Middle frontal gyrus (tissue), 1 donor: ENCODE data around the gene CCNQ.

Experiments used
- DNase-seq: peaks from one replicate; pipeline ENCODE4 v3.0.0-alpha.2; 2015; ENCODE audit warnings: low spot score; ENCODE audit errors: extremely low spot score

The CCNQ gene

DNA sequence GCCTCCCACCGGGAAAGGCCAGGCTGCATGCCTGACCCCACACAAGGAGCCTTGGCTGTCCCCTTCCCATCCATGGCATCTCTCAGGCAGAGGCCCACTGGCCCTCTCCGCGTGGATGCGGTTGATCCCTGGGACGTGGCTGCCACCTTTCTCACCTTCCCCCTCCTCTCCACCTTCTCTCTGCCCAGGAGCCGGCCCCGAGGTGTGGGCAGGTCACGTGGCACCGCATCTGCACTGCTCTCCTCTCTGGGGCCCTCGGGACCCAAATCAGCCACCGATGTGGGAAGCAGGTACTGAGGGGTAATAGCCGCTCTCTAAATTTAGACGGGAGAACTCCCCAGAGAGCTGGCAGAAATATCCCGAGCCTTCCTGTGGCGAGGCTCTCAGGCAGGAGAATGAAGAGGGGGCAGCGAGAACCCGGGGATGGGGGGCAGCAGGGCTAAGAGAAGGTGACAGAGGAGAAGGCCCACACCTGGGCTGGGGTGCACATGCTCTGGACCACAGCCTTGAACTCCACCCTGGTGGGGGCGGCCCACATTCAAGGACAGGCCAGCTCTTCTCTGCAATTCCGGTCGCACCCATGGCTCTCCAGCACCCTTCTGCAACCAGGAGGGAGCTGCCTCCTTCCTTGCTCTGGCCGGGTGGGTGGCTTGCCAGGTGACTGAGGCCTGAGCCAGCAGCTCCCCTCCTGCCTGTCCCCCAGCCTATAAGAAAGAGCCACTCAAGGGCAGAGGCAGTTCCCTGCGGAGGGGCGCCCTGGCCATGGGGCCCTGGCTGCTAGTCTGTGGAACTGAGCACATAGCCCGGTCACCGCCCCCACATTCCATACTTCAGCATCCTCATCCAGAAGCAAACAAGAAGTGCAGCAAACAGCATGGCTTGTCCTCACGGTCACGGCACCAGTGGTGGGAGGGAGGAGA, 38.4 kb upstream of the CCNQ start:
- no peak for DNase-seq

DNA sequence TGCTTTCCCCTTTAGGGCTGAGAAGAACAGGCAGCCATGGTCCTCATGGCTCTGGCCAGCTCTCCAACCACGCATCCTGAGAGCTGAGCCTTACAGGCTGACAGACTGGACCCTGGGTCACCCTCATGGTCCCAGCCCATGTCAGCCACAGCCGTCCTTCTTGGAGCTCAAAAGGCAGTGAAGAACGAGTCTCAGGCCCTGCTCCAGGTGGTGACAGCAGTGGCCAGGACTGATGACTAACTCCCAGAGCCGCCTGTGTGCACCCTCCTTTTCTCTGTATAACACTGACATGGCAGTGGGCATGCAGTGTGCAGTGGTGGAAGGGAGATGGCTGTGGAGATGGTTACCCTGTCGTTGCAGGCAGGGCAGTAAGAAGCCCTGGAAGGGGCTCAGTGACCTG, 37.8 kb upstream of the CCNQ start:
- no peak for DNase-seq

DNA sequence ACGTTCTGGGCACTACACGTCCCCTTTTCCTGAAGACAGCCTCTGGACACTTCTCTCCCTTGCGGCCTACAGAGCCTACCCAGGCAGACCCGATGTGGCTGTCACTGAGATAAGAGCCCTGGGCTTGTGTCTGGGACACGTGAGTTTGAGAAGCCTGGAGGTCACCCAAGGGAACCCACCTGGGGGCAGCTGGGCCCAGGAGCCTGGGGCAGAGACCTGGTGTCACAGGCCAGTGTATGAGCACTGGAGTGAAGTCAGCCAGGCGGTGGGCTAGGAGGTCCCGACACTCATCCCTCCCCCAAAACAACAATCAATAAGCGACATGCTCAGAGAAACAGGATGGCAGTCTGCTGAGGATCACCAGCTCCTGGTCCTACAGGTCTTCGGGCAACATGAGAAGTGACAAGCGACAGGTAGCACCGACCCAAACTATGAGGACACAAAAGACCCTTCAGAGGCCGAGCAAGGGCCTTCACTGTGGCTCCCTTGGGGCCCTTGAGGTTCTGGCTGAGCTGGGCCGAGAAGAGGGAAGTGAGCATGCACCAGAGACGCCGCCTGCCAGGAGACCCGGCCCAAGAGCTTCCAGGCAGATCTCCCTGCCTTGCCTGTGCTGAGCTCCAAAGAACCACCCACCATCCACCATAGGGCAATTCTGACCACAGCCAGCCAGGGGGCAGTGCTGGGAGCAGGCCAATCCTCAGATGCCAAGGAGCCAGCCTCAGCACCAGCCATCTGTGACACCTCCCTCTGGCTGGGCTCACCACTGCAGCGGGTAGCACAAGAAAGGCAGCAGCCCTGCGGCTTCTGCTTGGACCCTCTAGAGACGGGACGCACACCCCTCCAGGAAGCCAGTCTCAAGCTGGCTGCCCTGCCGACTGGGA, 37.1 kb upstream of the CCNQ start:
- no peak for DNase-seq

DNA sequence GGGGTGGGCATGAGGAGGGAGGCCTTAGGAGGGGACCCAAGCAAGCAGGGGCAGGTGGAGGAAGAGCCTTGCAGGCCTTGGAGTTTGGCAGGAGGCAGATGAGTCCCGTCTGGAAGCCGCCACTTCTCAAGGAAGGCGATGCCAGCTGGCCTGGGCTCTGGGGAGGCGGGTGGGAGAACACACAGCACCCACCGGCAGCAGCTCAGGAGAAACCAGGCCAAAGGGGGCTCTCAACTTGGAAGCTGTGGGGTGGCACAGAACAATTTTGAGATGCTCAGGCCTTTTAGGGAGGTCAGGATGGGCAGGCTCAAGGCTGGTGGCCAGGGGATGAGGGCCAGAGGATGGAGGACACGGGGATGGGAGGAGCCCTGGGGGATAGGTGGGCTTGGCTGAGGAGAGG, 36.4 kb upstream of the CCNQ start:
- no peak for DNase-seq

DNA sequence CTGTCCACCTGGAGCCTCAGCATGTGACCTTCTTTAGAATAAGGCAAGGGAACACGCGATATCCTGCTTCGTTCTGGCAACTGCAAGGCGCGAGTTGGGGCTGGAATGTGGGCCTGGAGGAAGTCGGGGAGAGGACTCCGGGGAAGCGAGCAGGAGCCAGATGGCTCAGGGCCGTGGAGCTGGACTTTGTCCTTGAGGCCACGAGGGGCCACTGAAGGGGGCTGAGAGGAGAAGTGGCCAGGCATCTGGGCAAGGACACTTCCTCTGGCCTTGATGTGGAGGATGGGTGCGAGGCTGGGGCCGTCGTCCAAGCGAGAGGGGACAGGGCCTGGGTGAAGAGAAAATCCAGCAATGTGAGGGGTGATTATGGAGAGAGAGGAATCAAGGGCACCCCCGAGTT, 35.9 kb upstream of the CCNQ start:
- no peak for DNase-seq

DNA sequence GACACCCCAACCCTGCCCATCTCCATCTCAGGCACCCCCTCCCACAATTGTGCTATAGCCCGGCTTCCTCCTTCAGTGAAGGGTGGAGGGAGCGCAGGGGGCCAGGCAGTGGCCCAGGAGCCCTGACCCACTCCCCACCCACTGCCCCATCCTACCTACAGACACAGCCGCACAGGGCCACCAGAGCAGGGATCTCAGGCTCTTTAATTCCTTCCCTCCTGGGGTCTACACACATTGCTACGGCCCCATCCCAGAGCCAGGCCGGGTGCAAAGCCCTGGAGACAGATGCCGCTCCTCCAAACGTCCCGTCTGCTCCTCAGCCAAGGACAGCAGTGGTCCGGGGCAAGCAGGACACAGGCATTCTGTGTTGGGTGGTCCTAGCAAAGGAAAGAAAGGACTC, 35.3 kb upstream of the CCNQ start:
- no peak for DNase-seq

DNA sequence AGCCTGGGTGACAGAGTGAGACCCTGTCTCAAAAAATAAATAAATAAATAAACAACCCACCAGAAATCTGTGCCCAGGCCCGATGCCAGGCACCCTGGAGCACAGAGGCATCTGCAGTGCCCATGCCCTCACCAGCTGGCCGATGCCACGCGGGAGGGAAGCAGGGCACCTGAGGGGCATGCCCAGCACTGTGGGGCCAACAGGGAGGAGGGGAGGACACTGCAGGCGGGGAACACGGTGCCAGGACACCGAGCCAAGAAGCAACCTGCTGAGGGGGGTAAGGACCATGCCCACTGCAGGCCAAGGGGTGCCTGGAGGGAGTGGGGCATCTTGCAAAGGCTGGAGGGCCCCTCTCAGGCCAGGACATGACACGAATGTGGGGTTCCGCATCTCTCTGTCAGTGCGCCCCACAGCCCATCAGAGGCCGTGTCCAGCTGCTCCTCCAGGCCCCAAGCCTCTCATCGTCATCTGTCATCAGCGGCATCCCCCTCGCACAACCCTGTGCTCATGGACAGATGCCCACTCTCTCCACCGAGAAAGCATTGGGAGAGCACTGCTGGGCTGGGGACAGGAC, 34.8 kb upstream of the CCNQ start:
- no peak for DNase-seq

DNA sequence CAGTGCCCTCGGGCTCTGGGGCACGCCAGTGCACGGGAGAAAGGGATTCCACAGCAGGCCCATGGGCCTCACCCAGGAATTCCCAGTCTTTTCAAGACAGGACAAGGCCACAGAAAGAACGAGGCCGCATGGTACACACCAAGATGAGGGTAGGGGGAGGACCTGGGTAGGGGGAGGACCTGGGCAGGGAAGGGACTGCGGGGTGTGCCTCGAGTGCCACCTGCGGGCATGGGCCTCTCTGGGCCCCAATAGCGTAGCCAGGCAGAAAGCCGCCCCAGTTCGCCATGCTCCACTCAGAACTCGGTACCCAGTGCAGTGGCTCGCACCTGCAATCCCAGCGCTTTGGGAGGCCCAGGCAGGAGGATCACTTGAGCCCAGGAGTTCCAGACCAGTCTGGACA, 34.1 kb upstream of the CCNQ start:
- no peak for DNase-seq

DNA sequence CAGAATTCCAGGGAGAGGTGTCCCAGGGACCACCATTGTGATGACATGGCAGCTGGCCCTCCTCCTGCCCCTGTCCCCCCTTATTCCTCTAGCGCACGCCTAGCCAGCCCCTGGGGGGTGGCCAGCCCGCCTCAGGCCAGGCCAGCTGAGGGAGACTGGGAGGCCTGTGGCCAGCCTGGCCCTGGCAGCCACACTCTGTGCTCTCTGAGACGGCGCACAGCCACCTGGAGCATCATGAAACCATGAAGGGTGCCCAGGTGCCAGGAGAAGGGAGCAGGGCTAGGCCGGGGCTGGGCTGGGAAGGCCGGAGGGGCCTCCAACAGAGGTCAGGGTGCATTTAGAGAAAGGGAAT, 33.6 kb upstream of the CCNQ start:
- DNase-seq = no peak

DNA sequence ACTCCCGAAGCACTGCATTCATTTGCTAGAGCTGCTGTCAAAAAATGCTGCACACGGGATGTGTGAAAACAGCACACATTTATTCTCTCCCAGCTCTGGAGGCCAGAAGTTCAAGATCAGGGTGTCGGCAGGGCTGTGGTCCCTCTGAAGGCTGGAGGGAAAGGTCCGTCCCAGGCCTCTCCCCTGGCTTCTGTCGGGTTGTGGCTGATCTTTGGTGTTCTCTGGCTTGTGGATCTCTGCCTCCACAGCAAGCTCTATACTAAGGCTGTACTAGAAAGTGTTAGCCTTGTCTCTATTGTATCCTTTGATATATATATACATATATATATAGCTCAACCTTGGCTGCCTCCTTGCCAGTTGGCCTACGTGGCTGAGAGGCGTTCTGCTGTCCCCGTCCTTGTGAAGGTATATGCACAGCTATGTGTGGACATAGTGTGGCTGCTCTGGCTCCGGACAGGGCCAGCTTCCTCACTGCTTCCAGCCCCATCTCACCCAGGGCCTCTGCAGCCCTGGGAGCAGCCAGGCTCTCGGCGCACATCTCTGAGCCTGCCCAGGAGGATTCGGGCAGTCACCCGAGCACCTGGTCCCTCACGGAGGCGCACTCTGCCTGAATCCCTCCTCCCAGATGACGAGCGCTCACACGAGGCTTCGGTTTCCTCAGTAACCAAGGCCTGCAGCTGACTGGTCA, 33.1 kb upstream of the CCNQ start:
- DNase-seq = no peak

DNA sequence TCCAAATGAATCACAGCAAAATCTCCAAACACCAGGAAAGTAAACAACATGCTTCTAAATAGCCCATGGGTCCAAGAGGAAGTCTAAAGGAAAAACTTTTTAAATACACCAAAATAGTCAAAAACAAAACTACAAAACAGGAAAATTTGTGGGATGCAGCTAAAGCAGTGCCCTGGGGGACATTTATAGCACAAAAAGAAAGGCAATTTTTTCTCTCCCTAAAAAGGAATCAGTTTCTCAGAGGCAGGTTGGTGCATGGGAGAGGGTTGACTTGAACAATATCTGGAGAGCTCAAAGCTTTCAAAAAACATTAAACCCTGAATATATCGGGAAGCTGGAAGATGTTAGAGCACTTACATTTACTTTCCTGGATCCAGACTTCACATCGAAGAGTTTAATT, 32.4 kb upstream of the CCNQ start:
- no peak for DNase-seq

DNA sequence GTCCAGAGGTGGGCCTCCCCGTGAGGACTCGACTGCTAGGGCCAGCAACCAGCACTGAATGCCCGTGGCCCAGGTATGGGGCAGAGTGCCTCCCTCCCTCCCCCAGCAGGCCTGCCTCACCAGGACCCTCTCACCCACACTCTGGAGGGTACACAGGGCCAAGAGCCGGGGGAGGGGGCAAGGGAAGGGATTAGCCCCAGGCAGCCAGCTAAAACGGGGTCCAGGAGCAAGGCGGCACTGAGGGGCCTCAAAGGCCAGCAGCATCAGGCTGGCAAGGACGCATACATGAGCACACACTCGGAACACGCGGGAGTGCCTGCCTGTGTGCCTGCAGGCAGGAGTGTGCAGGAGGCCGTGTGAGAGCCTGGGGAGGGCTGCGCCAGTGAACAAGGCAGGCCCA, 29.7 kb upstream of the CCNQ start:
- DNase-seq = no peak

DNA sequence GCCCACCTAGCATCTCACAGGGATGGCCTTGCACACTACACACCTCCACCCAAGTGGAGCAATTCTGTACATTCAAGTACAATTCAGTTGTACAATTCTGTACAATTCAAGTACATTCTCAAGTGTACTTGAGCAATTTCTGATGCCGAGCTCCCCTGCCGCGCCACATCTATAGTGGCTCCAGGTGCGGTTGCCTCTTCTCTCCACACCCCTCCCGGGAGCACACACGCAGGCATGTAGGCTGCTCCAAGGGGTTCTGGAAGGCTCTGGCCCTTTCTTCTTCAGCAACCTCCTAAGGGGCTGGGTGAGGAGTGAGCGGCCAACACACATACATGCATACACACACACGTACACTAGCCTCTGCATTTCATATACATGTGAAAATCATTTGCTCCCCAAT, 29.2 kb upstream of the CCNQ start:
- DNase-seq = no peak

DNA sequence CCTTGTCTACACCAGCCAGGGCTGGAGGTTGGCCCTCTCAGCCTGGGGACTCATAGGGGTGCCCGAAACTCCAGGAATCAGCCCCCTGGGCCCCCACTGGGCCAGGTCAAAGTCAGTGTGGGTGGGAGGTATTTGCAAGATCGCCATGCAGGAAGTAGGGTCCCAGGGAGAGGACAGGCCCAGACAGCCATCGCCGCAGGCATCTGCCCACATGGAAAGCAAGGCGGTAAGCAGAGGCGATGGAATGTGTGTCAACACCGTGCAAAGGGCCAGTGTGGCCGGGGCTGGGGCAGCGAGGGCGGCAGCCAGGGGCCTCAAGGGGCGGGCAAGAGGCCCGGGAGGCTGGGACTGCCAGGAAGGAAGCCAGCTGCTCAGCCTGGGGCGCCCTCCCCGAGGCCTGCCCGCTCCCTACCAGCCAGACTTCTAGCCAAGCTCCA, 28.8 kb upstream of the CCNQ start:
- no peak for DNase-seq

DNA sequence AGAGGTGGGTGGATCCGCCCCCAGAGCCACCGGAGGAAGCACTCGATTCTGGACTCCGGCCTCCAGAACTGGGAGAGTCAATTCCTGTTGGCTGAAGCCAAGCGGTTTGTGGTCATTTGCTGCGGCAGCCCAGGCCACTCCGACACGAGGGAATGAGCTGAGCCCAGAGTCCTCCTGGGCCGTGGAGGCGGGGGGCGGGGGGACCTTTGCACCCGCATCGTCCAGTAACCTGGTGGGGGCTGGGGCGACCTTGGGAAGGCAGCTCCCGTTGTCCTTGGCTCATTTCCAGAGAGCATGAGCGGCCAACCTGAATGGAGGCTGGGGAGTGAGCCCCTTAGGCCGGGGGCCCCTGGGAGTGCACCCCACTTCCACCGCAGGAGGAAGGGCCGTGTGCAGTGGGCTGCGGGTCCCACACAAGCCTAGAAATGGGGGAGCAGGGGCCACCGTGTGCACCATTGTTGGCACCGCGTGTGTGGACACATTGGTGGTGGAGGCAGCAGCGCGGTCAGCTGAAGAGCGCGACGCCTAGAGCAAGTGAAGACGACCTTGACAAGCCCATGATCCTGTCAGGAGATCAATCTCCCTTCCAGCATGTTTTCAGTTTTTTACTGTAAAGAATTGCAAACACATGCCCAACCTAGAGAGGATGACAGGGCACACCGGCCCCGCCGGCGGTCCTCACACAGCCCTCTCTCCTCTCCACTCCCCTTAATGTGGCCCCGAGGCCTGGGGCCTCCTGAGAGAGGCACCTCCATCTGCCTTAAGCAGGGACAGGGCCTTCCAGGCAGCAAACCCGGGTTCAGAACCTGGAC, 28.1 kb upstream of the CCNQ start:
- DNase-seq = no peak

DNA sequence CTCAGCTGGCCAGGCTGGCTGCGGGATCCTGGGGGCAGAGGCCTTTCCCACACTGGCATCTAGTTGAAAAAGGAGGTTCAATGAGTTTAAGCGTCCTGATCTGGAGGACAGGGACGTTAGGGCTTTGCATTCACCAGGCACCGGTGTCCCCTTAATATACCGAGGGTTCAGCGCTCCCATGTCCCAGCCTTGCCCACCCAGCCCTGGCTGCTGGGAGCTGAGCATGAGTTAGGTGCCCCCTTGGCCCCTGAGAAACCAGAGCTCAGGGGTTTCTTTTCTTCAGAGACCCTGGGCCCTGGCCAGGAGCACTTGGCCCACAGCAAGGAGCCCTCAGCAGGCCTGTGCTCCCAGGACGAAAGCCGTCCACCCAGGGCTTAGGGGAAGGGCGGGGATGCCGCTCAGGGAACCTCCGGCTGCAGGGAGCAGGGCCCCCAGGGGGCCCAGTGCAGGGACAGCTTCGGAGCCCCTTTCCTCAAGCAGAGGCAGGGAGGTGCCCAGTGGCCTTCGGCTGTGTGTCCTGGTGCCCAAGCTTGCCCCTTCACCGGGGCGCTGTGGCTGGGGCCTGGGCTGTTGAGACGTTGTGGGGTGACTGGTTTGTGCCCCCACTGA, 27.2 kb upstream of the CCNQ start:
- DNase-seq = no peak

DNA sequence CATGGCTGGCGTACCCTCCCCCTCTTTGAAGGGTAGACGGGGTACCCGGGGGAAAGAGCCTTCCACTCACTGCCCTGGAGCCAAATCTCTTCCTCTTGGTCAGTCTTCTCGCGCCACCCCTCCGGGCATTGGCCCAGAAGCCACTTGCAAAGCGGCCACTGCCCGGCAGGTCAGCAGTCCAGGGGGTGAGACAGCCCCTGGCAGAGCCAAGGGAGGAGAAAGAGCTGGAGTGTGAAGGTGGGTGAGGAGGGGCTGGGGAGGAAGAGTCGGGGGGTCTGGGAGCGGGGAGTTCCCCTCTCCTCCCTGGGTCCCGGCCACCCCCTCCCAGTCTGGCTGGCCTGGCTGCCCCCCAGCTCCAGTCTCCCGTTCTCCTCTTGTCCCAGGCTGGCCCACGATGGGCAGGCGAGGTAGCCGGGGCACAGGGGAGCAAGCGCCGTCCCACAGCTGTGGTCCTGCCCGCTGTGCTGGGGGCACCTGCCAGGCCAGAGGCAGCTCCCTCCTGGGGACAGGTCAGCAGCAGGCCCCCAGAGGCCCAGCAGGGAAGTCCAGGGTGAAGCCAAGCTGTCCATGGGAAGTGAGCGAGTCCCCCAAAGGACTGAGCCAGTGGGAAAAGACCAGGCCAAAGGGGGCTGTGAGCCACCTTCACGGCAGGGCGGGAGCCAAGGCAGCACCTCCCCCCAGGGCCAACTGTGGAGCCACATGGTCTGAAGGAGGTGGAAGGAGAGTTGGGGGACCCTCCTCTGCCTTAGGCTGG, 26.5 kb upstream of the CCNQ start:
- no peak for DNase-seq

DNA sequence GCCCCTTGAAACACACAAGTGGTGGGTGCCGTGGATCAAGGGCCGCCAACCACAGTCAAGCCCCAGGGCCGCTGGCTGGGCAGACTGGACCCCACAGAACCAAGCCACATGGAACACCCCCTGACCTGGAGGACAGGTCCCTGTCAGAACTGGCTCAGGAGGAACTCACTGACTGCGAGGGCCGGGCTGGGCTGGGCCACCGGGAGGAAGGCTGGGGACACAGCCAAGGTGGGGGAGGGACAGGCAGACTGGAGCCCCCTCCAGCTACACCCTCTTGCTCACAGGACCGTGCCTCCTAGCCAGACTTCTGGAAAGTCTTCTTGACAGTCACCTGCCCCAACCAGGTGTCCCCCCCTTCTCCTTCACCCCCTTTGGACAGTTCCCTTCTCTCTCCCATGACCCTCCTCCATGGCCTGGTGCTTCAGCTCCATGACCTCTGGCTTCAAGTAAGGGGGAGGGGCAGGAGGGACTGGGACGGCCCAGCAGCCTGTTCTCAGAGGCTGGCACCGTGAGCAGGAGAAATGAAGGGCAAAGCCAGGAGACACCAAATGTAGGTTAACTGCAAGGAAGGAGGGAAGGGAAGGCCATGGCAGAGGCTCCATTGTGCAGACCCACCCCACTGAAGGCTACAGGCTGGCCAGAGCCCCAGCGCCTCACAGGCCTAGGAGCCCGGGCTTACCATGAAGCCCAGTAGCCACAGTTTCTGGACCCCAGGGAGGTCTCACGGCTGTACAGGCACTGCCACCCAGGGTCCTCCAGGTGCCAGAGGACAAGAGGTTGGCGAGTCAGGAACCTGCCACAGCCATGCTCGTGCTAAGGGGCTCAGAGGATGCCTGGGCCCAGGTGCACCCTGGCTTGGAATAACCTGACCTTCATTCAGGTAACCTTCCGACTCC, 25.5 kb upstream of the CCNQ start:
- no peak for DNase-seq
